K562 (cell line): ENCODE results near the gene PCDHB8. TPM values are rescaled to one million over a fixed set of nuclear protein-coding genes. Genes with fewer than 3 reads are reported as not detected.
A peak's percentile ranks its signal among the peaks of the same experiment; 100 is the strongest.

Source experiments
- ATAC-seq: fragments of 200-7000 bp; cut with Tn5 transposase; 3 replicates; pipeline ENCODE4 v1.9.1; 2020; ENCODE audit warnings: moderate library complexity
- BruUV-seq: library from RNA; stranded (reverse); fragments of 400-500 nt; replicated peaks from 2 replicates; lab custom pipeline; 2021; lab: Mats Ljungman, UMichigan
- CTCF ChIA-PET: fragments of 300-600 bp; formaldehyde crosslinking; extraction: SDS; loops from one replicate; lab custom pipeline; 2021; ENCODE audit warnings: low intra/inter-chr PET ratio; lab: Yijun Ruan, JAX
- POLR2A ChIA-PET: fragments of 300-600, 350-650 bp; sonication (Branson Sonifier 250); formaldehyde crosslinking; extraction: SDS; loops from one replicate; lab custom pipeline; 2021; ENCODE audit warnings: antibody characterized with exemption, inconsistent platforms; lab: Yijun Ruan, JAX
- DNase-seq, 4 experiments: peaks; one replicate each; pipeline versions ENCODE4 v3.0.0 to v3.0.0-alpha.2; 2011 to 2018; ENCODE audit warnings: low spot score in 3 of 4, mixed read lengths in 3 of 4; ENCODE audit errors: extremely low read depth in 1 of 4
- FAIRE-seq: peaks from 2 replicates; lab custom pipeline; 2011; peaks lifted over from hg19 to GRCh38; lab: Jason Lieb, UNC
- H2AFZ ChIP-seq: 2 replicates; pipeline ENCODE4 v1.6.0; 2011; ENCODE audit warnings: low read depth, low read length, control low read depth, inconsistent platforms
- H3K27ac ChIP-seq: fragments of 200-600 bp; 3 replicates; pipeline ENCODE4 v1.8.0; 2011; ENCODE audit warnings: low read depth, mild to moderate bottlenecking, control low read depth, inconsistent platforms, low read length, moderate library complexity, mixed read lengths; ENCODE audit errors: extremely low read depth
- H3K27me3 ChIP-seq, 2 experiments: fragments of 300-600 bp in 1 of 2; 2 replicates in 1 of 2; 3 replicates in 1 of 2; pipeline versions ENCODE4 v1.6.0 to v1.8.0; 2011; ENCODE audit warnings: inconsistent platforms in 2 of 2, low read length in 2 of 2, mild to moderate bottlenecking in 1 of 2, mixed read lengths in 1 of 2, moderate library complexity in 1 of 2; ENCODE audit not compliant: control insufficient read depth in 2 of 2, insufficient read depth in 2 of 2
- H3K36me3 ChIP-seq: fragments of 300-600 bp; 3 replicates; pipeline ENCODE4 v1.8.0; 2011; ENCODE audit warnings: mild to moderate bottlenecking, low read length, inconsistent platforms; ENCODE audit not compliant: control insufficient read depth, insufficient read depth
- H3K4me1 ChIP-seq, 2 experiments: fragments of 200-600 bp in 1 of 2; replicated peaks in 1 of 2; 2 replicates in 1 of 2; 3 replicates in 1 of 2; pipeline versions ENCODE4 v1.5.1 to v1.8.0; 2011; ENCODE audit warnings: inconsistent platforms in 2 of 2, low read length in 2 of 2, mild to moderate bottlenecking in 1 of 2, mixed read lengths in 1 of 2, moderate library complexity in 1 of 2; ENCODE audit not compliant: control insufficient read depth in 2 of 2, insufficient read depth in 2 of 2
- H3K4me2 ChIP-seq: 2 replicates; pipeline ENCODE4 v1.6.1; 2011; ENCODE audit warnings: low read length, control low read depth, inconsistent platforms, mixed read lengths; ENCODE audit not compliant: insufficient read depth
- H3K4me3 ChIP-seq: fragments of 200-600 bp; sonication (generic), shearing (Covaris generic); 2 replicates; pipeline ENCODE4 v1.5.1; 2016; ENCODE audit warnings: control low read depth, inconsistent platforms
- H3K79me2 ChIP-seq: fragments of 200-600 bp; 3 replicates; pipeline ENCODE4 v1.8.0; 2011; ENCODE audit warnings: low read length, inconsistent platforms; ENCODE audit not compliant: control insufficient read depth, insufficient read depth
- H3K9ac ChIP-seq, 2 experiments: 2 replicates each; pipeline versions ENCODE4 v1.6.0 to v1.6.1; 2011; ENCODE audit warnings: low read depth in 2 of 2, low read length in 2 of 2, control low read depth in 1 of 2, inconsistent platforms in 1 of 2, mild to moderate bottlenecking in 1 of 2, mixed read lengths in 1 of 2; ENCODE audit not compliant: insufficient read depth in 1 of 2
- H3K9me1 ChIP-seq: one replicate; pipeline ENCODE4 v1.6.0; 2011; ENCODE audit warnings: inconsistent platforms, mild to moderate bottlenecking, low read length, moderate library complexity; ENCODE audit not compliant: control insufficient read depth, insufficient read depth
- H3K9me3 ChIP-seq: replicated peaks from 2 replicates; pipeline ENCODE4 v1.5.1; 2011; ENCODE audit warnings: low read depth, low read length, inconsistent platforms; ENCODE audit not compliant: control insufficient read depth, insufficient read depth
- H4K20me1 ChIP-seq: replicated peaks from 2 replicates; pipeline ENCODE4 v1.6.1; 2011; ENCODE audit warnings: low read length, inconsistent platforms, mixed read lengths; ENCODE audit not compliant: control insufficient read depth, insufficient read depth
- ADNP ChIP-seq: fragments of 200-800 bp; sonication (Bioruptor generic); IDR thresholded peaks from 2 replicates; pipeline ENCODE4 v1.6.1; 2016; ENCODE audit warnings: missing genetic modification characterization, missing compliant biosample characterization
- ELK3 ChIP-seq: fragments of 450-650 bp; formaldehyde crosslinking; IDR thresholded peaks from 2 replicates; pipeline ENCODE4 v1.4.0; 2020; ENCODE audit warnings: mild to moderate bottlenecking
- NFRKB ChIP-seq: fragments of 450-650 bp; IDR thresholded peaks from 2 replicates; pipeline ENCODE4 v1.6.1; 2016; ENCODE audit warnings: low read depth
- SIN3A ChIP-seq, 2 experiments: fragments of 150-350 bp in 1 of 2; IDR thresholded peaks; 2 replicates each; pipeline ENCODE4 v1.6.1; 2011 to 2016; ENCODE audit warnings: borderline replicate concordance in 2 of 2, low read depth in 2 of 2, low read length in 2 of 2, mild to moderate bottlenecking in 2 of 2, moderate library complexity in 2 of 2; ENCODE audit not compliant: control insufficient read depth in 1 of 2
- SIRT6 ChIP-seq: IDR thresholded peaks from one replicate; pipeline ENCODE4 v1.6.1; 2012; ENCODE audit warnings: low read depth, mild to moderate bottlenecking, control low read depth, inconsistent platforms, low read length, moderate library complexity
- TFAM ChIP-seq: fragments of 250-450 bp; sonication (Bioruptor Pico); conservative IDR thresholded peaks from 2 replicates; pipeline ENCODE4 v1.5.0; 2021; ENCODE audit warnings: mild to moderate bottlenecking, moderate library complexity
- ZBTB40 ChIP-seq, 2 experiments: fragments of 450-650 bp in 1 of 2; sonication (generic) in 1 of 2; formaldehyde crosslinking in 1 of 2; IDR thresholded peaks; 2 replicates each; pipeline versions ENCODE4 v1.7.1 to v1.9.0; 2016 to 2022; ENCODE audit warnings: inconsistent platforms in 1 of 2, mild to moderate bottlenecking in 1 of 2, missing genetic modification reagents in 1 of 2
- ZFP30 ChIP-seq: fragments of 250-450 bp; sonication (Bioruptor Pico); IDR thresholded peaks from 2 replicates; pipeline ENCODE4 v1.8.0; 2022; ENCODE audit warnings: moderate library complexity, mild to moderate bottlenecking, inconsistent platforms, borderline replicate concordance
- ZNF707 ChIP-seq: fragments of 250-450 bp; sonication (Bioruptor Pico); conservative IDR thresholded peaks from 2 replicates; pipeline ENCODE4 v1.8.0; 2022; ENCODE audit warnings: inconsistent platforms, mild to moderate bottlenecking, moderate library complexity
- WGBS: fragments of 100-300 bp; shearing (Covaris generic); methylation state at CpG from one replicate; pipeline ENCODE4 v1.1.6; 2016; ENCODE audit warnings: low coverage, mixed read lengths; ENCODE audit not compliant: insufficient coverage; ENCODE audit errors: missing lambda C conversion rate; 5-methylcytosine and 5-hydroxymethylcytosine counted together
- in situ Hi-C: fragments of 300-500 bp; cut with MboI; formaldehyde crosslinking; loops from 4 replicates; pipeline ENCODE4 v1.15.0; 2018; ENCODE audit warnings: inconsistent platforms, mixed read lengths
- intact Hi-C: fragments of 100-400 bp; cut with micrococcal nuclease; formaldehyde crosslinking; loops from 2 replicates; pipeline ENCODE4 v1.14.2; 2022
- polyA plus RNA-seq, 8 experiments: library from polyadenylated mRNA; depleted of rRNA in 4 of 8; stranded (reverse) in 5 of 8; unstranded in 3 of 8; fragments of >200 nt; fragmentation: Nextera tagmentation in 2 of 8; fragmentation: Illumina TruSeq in 1 of 8; extraction: Ambion mirVana in 2 of 8; extraction: Trizol in 1 of 8; gene quantifications; 2 replicates each; pipeline versions ENCODE4 v1.2.1 to v1.2.3, GENCODE V29; 2011 to 2014; ENCODE audit warnings: inconsistent platforms in 1 of 8, missing spikeins in 1 of 8
- total RNA-seq, 7 experiments: library from RNA; depleted of rRNA in 6 of 7; stranded (reverse); fragments of >200 nt in 6 of 7; fragmentation: Illumina TruSeq in 2 of 7; extraction: Trizol in 2 of 7; gene quantifications; 2 replicates each; pipeline versions ENCODE4 v1.2.1 to v1.2.3, GENCODE V29; 2011 to 2021; ENCODE audit warnings: low replicate concordance in 1 of 7

Gene PCDHB8
- total and polyA plus RNA-seq, 9 of the 15 experiments (the other 6 are each of a cell fraction or from before 2014, with no cell fraction given): not detected

- H3K4me3 ChIP-seq: no peak within 1 kb of the TSS; the same call in 1 of the 2 replicates
- peak; percentile 34 to 49 (median 40) for DNase-seq
- 3% methylated on average over 22 of the region's 22 CpGs for WGBS
- H4K20me1 ChIP-seq: no peaks in the 10 kb centered on the region
- H3K9me3 ChIP-seq: no peaks in the 10 kb centered on the region
- no peaks in the 10 kb centered on the region for H3K9me1 ChIP-seq
- ChIA-PET CTCF (no interaction called here), POLR2A (no interaction called here)
- H3K4me2 ChIP-seq: peak within 1 kb of the TSS; percentile 49
- peaks cover 0 to 10% of the 10 kb centered on the region in 2 experiments; a peak in 2 of 5 replicates for H3K27me3 ChIP-seq
- no peak for FAIRE-seq
- no peaks in the 10 kb centered on the region for H3K36me3 ChIP-seq
- ATAC-seq: peak; percentile 86
- in situ Hi-C loops: no loop called here
- H3K79me2 ChIP-seq: no peaks in the 10 kb centered on the region
- H2AFZ ChIP-seq: peak within 1 kb of the TSS; percentile 54
- no peak within 1 kb of the TSS for H3K27ac ChIP-seq
- H3K4me1 ChIP-seq: no peaks in the 10 kb centered on the region
- no TSS peak for BruUV-seq
- H3K9ac ChIP-seq: no peak within 1 kb of the TSS
- intact Hi-C loops: no loop called here
- TF ChIP-seq ELK3 (CRISPR knock-in tag): no peak
- TF ChIP-seq TFAM (CRISPR knock-in tag): no peak
- no peak for TF ChIP-seq ADNP (tag)
- no peak for TF ChIP-seq ZBTB40 (IDR thresholded peaks at IDR 0.05)
- no peak for TF ChIP-seq ZBTB40 (CRISPR knock-in tag; IDR thresholded peaks at IDR 0.05)
- TF ChIP-seq ZFP30: no peak
- TF ChIP-seq ZNF707 (CRISPR knock-in tag): no peak
- TF ChIP-seq SIN3A (IDR thresholded peaks at IDR 0.05; ENCODE audit: borderline replicate concordance in 2 of 2, control insufficient read depth in 1 of 2, low read depth in 2 of 2, low read length in 2 of 2): no peak
- TF ChIP-seq NFRKB: no peak
- TF ChIP-seq SIRT6: no peak
Observed at GRCh38 chr5:141135030-141135717, 42.4 kb upstream of the PCDHB8 start, which contains the start of gene PCDHB5. Gene PCDHB5, plus strand, starts transcription at chr5:141135206. Its CDS starts 229 bp downstream, at chr5:141135435.
